ENCODE measurements around the gene SNAPC3.

DNA sequence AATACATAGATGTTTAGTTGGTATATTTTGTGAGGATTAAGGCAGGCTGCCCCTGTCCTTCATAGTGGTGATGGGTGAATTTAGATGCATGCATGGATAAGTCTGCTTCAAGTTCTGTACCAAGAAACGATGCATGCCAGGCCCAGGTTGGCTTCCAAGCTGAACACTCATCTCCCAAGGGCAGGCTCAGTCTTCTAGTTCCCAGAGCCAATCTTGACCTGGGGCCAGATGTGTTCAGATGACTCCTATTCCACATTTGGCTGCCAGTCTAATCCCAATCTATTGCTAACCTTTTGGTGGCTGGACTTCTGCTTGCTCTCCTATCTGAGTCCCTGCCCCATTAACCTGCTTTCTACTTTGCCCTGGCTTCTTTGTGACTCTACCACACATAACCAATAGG, 18.5 kb upstream of the SNAPC3 start:
- TF ChIP-seq POLR2AphosphoS5 (IDR thresholded peaks at IDR 0.05) (no peak), POLR2A (IDR thresholded peaks at IDR 0.05) (no peak)

Data from suprapubic skin (tissue), 4 donors.